Activated CD4-positive, alpha-beta memory T cell treated with anti-CD3 and anti-CD28 coated beads, Interleukin-2, amount 10 ng/mL, durations not matched to agents 7 days and 5 days (primary cell): Measurements from ENCODE around the gene TBX4. TPM values are rescaled to one million over a fixed set of nuclear protein-coding genes. Genes with fewer than 3 reads are reported as not detected.

Experiments
- CTCF ChIA-PET: fragments of 350-600 bp; sonication (Branson Sonifier 250); formaldehyde crosslinking; loops from one replicate; lab custom pipeline; 2021; ENCODE audit warnings: antibody characterized with exemption, inconsistent platforms; lab: Charles Lee
- POLR2A ChIA-PET: fragments of 350-600 bp; sonication (Branson Sonifier 250); formaldehyde crosslinking; loops from one replicate; lab custom pipeline; 2021; ENCODE audit warnings: antibody characterized with exemption; lab: Charles Lee
- DNase-seq: peaks from one replicate; pipeline ENCODE4 v3.0.0-alpha.2; 2020
- H3K27ac Mint-ChIP-seq: one replicate; pipeline ENCODE4 v1.8.0; 2021; ENCODE audit warnings: mild to moderate bottlenecking, mixed read lengths
- H3K27me3 Mint-ChIP-seq: one replicate; pipeline ENCODE4 v1.8.0; 2021; ENCODE audit warnings: mixed read lengths
- H3K36me3 Mint-ChIP-seq: one replicate; pipeline ENCODE4 v1.8.0; 2021; ENCODE audit warnings: low read depth, mixed read lengths
- H3K4me1 Mint-ChIP-seq: one replicate; pipeline ENCODE4 v1.8.0; 2021; ENCODE audit warnings: mixed read lengths
- H3K4me3 Mint-ChIP-seq: one replicate; pipeline ENCODE4 v1.8.0; 2021; ENCODE audit warnings: mild to moderate bottlenecking, mixed read lengths
- H3K9me3 Mint-ChIP-seq: one replicate; pipeline ENCODE4 v1.8.0; 2021; ENCODE audit warnings: mixed read lengths
- total RNA-seq, 2 experiments: library from RNA; stranded (reverse); gene quantifications; one replicate each; pipeline ENCODE4 v1.2.3, GENCODE V29; 2021

TBX4 gene
- total RNA-seq, 2 experiments from 2014 or later = not detected

DNA sequence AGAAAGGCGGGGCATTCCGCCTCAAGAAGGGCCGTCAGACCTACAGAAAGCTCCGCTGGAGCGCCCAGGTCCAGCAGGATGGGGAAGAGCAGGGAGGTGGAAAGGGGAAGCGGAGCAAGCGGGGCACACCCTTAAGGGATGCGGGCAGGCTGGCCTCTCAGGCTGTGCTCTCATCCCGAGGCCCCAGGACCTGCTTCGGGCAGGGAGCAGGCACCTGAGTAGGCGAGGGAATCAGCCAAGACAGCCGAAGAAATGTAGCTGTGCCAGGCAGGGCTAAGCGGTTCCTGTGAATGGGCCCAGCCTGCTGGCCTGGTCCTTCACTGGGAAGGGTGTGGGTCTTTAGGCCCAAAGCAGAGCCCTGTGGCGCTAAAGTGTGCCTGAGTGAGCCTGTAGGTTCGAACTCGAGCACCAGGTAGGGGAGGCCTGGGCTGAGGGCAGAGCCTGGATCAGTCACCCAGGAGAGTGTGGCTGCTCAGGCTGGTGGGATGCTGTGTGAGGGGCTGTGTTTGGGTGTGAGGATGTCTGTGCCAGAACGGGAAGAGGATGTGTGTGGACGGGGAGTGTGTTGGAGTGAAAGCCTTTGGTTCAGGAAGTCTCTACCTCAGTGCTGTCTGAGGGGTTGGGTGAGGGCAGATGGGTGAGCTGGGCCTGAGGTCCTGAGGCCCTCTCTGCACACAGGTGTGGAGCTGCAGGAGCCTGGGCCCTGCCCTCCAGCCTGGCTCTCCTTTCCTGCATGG, 3.3 kb downstream of the TBX4 start:
- DNase-seq = no peak
- ChIA-PET CTCF (no interaction called here), POLR2A (no interaction called here)
- Mint-ChIP-seq H3K9me3 (no peaks in the 10 kb centered on the region), H3K4me3 (no peak overlapping the region), H3K27me3 (peaks cover 79% of the 10 kb centered on the region), H3K4me1 (peaks cover 15% of the 10 kb centered on the region), H3K27ac (no peak overlapping the region), H3K36me3 (peaks cover 3% of the 10 kb centered on the region)

DNA sequence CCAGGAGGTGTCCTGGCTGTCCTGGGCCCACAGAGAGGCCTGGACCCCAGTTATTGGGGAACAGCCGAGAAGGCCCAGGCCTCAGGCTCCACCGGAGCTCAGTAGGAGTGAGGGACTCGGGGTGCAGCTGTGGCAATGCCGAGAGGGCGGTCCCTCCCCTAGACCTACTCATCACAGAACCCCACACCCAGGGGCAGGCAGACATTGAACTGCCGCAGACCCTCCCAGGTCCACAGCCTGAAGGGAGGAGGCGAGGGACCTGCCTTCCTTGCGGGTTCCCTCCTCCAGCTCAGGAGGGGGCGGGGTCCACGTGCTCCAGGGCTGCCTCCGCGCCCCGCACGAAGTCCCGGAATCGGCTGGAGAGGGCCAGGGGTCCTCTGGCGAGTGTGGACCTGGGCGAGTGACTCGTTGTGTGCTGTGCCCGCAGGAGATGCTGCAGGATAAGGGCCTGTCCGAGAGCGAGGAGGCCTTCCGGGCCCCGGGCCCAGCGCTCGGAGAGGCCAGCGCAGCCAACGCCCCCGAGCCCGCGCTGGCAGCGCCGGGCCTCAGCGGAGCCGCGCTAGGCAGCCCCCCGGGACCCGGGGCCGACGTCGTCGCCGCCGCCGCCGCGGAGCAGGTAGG, 3.9 kb downstream of the TBX4 start:
- Mint-ChIP-seq H3K4me3 (no peak overlapping the region), H3K36me3 (peaks cover 3% of the 10 kb centered on the region), H3K4me1 (peaks cover 14% of the 10 kb centered on the region), H3K27me3 (peaks cover 79% of the 10 kb centered on the region), H3K27ac (no peak overlapping the region), H3K9me3 (no peaks in the 10 kb centered on the region)
- ChIA-PET CTCF (no interaction called here), POLR2A (no interaction called here)
- DNase-seq = no peak

DNA sequence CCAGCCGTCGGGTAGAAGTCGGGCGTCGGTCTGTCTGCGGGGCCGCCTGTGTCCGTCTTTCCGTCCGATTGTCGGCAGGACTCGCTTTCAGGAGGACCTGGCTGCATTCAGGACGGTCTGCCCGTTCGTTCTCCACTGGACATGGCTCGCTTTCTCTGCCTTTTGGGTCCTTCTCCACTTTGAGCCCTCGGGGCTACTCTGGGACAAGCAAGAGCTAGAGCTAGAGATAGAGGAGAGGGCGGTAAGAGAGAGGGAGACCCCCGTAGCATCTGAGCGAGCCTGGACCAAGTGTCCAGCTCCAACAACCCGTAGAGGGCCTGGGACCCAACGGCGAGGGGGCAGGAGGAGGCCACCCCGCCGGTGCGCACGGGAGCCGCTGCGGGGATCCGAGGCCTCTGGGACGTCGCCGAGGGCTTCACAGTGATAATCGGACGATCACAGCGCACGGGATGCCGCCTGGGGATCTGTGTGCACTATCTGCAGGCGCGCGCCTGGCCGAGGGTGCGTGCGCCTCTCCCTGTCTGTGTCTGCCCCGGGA, 4.5 kb downstream of the TBX4 start:
- CTCF ChIA-PET = no interaction called here
- Mint-ChIP-seq H3K27me3 (peaks cover 83% of the 10 kb centered on the region), H3K4me3 (no peak overlapping the region), H3K36me3 (peaks cover 3% of the 10 kb centered on the region), H3K27ac (no peak overlapping the region), H3K4me1 (peaks cover 14% of the 10 kb centered on the region), H3K9me3 (no peaks in the 10 kb centered on the region)
- POLR2A ChIA-PET = interaction anchor here (1.1 kb wide), 1 partner anchor 9 kb away, joined by 4 read pairs; no protein-coding TSS in a partner anchor
- no peak for DNase-seq

DNA sequence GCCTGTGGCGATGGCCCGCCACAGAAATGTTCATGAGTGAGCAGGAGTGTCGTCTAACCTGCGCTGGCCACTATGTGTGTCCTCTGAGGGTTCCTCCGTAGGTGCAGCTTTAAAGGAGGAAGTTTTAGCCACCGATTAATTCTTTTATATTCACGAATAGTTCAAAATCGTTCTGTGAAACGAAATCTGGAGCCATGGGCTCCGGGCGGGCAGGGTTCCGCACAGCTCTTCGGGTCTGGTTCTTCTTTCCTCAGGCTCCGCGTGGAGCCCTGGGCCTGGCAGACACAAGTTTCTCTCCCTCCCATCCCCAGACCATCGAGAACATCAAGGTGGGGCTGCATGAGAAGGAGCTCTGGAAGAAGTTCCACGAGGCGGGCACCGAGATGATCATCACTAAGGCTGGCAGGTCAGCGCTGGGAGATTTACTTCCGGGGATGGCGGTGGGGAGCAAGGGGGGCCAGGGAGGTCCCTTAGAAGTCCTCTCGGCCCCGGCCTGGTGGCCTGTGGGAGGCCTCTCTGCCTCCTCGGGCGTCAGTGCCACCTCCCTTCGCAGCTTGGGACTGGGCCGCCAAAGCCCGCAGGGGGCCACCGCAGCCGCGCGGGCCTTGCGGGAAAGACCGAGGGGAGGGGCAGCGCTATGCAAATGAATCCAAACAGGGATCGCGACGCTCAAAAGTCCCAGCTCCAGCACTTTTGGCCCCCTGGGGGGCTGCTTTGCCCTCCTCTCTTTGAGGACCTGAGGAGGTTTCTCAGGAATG, 5.2 kb downstream of the TBX4 start:
- H3K9me3 Mint-ChIP-seq = no peaks in the 10 kb centered on the region
- peaks cover 3% of the 10 kb centered on the region for H3K36me3 Mint-ChIP-seq
- peak; percentile 6 for DNase-seq
- H3K4me3 Mint-ChIP-seq = peak overlapping the region; percentile 11
- peaks cover 86% of the 10 kb centered on the region for H3K27me3 Mint-ChIP-seq
- ChIA-PET POLR2A (interaction anchor here (1.1 kb wide), 1 partner anchor 10 kb away, joined by 4 read pairs; no protein-coding TSS in a partner anchor), CTCF (no interaction called here)
- peaks cover 16% of the 10 kb centered on the region for H3K4me1 Mint-ChIP-seq
- H3K27ac Mint-ChIP-seq = no peak overlapping the region

DNA sequence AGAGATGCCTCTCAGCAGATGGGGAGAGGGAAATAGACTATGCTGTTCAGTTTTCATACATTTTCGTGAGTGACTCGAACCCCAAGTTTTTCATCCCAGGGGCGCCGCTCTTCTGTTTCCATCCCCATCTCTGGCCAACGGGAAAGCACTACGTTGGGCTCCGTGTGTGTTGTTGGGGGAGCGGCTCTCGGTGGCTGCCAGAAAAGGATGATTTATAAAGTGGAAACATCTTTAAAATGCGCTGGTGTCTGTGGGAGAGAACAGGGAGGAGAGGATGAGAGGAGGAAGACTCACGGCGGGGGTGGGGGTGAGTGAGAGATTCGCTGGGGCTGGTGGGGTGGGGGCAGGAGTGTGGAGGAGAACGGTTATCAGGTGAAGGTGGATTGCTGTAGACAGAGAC, 5.8 kb downstream of the TBX4 start:
- H3K4me3 Mint-ChIP-seq = no peak overlapping the region
- CTCF ChIA-PET = no interaction called here
- H3K9me3 Mint-ChIP-seq = no peaks in the 10 kb centered on the region
- peaks cover 17% of the 10 kb centered on the region for H3K4me1 Mint-ChIP-seq
- POLR2A ChIA-PET = interaction anchor here (1.1 kb wide), 1 partner anchor 11 kb away, joined by 4 read pairs; no protein-coding TSS in a partner anchor
- H3K36me3 Mint-ChIP-seq = peaks cover 3% of the 10 kb centered on the region
- peak; percentile 6 for DNase-seq
- H3K27me3 Mint-ChIP-seq = peaks cover 86% of the 10 kb centered on the region
- H3K27ac Mint-ChIP-seq = no peak overlapping the region

DNA sequence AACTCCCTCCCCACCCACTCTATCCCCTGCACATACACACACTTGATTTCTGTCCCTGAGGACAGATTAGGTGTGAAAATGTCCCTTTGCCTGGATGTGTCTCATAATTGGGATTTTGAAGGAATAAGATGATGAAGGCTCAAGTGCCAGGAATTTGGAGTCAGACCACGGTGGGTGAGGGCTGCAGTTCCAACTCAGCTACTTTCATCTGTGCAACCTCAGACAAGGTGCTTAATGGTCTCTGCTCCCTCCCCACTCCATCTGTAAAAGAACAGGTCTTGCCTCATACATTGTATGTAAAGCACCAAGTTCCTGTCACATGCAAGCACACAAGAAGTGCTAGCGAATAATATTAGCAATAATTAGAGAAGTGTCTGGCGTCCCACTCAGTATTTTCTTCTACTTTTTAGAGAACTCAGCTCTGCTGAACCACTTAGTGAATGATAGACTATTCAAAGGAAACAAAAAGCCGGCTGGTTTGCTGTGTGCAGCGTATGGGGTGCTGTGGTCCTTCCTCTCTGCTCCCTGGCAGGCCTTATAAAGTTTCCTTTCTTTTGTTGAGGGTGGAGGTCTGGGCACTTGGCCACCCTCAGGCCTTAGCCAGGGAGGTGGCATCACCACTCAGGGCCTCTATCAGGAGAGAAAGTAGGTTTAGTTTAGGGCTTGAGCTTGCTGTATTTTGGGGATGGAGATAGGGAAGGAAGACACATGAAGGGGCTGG, 6.4 kb downstream of the TBX4 start:
- ChIA-PET CTCF (no interaction called here), POLR2A (no interaction called here)
- H3K36me3 Mint-ChIP-seq = peaks cover 3% of the 10 kb centered on the region
- DNase-seq = no peak
- H3K27me3 Mint-ChIP-seq = peaks cover 85% of the 10 kb centered on the region
- no peak overlapping the region for H3K4me3 Mint-ChIP-seq
- peaks cover 17% of the 10 kb centered on the region for H3K4me1 Mint-ChIP-seq
- no peaks in the 10 kb centered on the region for H3K9me3 Mint-ChIP-seq
- no peak overlapping the region for H3K27ac Mint-ChIP-seq

DNA sequence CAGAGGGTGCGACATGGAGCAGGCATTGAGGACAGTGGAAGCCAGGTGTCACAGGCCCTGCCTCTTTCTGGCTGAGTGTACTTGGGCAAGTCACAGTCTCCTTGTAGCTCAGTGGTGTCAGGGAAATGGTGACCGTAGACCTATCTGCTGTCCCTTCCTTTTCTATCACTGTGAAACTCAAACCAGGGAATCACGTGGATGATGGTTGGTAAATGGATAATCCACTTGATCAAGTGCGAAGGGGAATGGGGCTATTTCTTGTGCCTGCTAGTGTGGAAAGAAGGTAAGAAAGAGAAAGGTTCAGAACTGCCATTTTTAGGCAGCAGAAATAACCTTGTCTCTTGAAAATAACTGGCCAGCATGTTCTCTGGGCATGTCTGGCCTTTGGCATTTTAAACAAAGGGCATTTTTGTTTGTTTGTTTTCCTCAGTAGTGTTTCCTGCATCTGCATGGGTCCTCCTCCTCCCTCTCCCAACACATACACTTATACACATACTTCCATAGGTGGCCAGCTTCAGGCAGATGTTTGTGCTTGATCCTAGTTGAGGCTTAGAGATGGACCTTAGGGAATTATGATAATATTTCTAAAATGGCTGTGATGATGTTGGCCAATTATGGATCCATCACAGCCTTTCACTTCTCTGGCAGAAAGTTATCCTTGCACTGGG, 7.1 kb downstream of the TBX4 start:
- Mint-ChIP-seq H3K27ac (no peak overlapping the region), H3K27me3 (peaks cover 78% of the 10 kb centered on the region), H3K4me1 (peaks cover 15% of the 10 kb centered on the region), H3K4me3 (no peak overlapping the region), H3K36me3 (peaks cover 3% of the 10 kb centered on the region), H3K9me3 (no peaks in the 10 kb centered on the region)
- ChIA-PET POLR2A (no interaction called here), CTCF (interaction anchor here (0.8 kb wide), 1 partner anchor 47 kb away, joined by 4 read pairs; no protein-coding TSS in a partner anchor)
- DNase-seq = no peak

DNA sequence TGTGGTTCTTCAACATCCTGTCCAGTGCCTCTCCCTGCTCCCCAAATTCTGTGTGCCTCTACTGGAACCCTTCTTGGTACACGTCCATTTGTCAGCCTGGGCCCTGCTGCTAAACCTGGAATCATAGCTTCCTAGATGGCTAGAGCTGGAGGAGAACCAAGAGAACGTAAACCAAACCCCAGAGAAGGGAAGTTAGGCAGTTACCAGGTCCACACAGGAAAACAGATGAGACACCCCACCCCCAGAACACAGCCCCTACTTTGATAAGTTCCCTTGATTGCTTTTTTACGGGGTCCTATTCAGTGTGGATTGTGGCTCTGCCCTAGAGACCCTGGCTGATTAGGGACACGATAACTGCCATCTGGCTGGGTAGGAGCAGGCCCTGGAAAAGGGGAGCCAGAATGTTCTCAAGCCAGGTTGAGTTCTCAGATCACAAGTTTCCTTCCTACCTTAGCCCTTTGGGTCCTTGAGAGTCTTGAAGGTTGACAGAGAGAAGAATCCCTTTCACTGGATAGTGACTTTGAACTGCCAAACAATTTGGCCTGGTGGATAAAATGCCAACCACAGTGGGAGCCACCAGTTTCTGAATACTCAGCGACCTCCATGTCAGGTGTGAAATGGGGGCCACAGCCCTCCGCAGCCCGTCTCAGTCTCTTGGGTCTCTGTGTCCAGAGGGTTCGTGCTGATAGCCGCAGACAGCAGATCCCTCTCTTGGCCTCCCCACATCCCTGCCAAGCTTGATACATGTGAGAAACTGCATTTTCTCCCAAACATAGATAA, 7.9 kb downstream of the TBX4 start:
- CTCF ChIA-PET = interaction anchor here (0.8 kb wide), 1 partner anchor 48 kb away, joined by 4 read pairs; no protein-coding TSS in a partner anchor
- Mint-ChIP-seq H3K27ac (no peak overlapping the region), H3K36me3 (peaks cover 3% of the 10 kb centered on the region), H3K4me1 (peaks cover 13% of the 10 kb centered on the region), H3K9me3 (no peaks in the 10 kb centered on the region), H3K4me3 (no peak overlapping the region), H3K27me3 (peaks cover 72% of the 10 kb centered on the region)
- DNase-seq = no peak
- POLR2A ChIA-PET = no interaction called here

DNA sequence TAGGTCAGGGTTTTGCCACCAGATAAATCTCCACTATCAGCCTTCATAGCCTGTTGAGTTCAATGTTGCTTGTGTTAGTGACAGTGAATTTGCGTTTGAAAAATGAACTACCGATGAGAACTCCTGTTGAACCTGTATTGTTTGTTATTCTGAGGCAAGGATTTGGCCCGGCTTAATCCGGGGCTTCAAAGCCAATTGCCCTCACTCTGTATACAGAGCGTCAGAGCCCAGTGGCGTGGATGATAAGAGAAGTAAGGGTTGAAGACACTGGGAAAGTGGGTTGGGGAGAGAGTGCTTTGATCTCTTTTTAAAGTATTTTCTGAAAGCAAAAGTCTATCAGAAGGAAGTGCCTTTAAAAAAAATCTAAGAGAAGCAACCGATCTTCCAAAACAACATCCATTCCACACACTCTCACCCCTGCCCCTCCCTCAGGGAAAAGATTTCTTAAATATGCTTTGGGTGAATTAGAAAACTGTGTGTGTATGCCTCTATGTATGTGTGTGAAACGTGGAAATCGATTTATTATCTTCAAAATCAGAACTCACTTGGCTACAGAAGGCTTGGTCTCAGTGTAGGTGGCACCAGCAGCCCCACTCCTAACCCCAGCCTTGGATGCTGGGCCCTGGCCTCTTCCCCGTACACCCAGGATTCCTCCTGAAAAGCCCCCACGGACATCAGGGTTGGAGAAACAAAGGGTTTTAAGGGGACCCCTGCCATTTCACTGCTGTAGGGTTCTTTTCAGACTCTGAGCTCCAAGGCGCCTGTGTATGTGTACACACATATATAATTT, 8.8 kb downstream of the TBX4 start:
- Mint-ChIP-seq H3K9me3 (no peaks in the 10 kb centered on the region), H3K36me3 (no peaks in the 10 kb centered on the region), H3K27me3 (peaks cover 71% of the 10 kb centered on the region), H3K4me1 (peaks cover 11% of the 10 kb centered on the region), H3K27ac (no peak overlapping the region), H3K4me3 (no peak overlapping the region)
- POLR2A ChIA-PET = no interaction called here
- CTCF ChIA-PET = interaction anchor here (1.3 kb wide), 1 partner anchor 49 kb away, joined by 4 read pairs; no protein-coding TSS in a partner anchor
- no peak for DNase-seq

DNA sequence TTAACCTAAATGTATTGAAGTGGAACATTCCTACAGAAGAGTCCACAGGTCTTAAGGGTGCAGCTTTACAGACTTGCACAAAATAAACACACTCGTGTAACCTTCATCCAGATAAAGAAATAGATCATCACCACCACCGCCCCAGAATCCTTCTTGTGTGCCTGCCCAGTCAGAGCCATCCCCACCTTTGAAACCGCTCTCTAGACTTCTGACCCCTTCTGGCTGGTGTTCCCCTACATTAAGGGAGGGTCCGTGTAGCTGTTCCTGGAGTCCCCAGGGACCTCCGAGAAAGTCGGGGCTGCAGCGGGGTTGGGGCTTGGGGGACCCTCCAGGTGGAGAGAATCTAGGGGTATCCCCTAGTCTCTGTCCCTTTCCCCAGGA, 9.4 kb downstream of the TBX4 start:
- Mint-ChIP-seq H3K4me3 (no peak overlapping the region), H3K4me1 (peaks cover 11% of the 10 kb centered on the region), H3K27me3 (peaks cover 75% of the 10 kb centered on the region), H3K36me3 (no peaks in the 10 kb centered on the region), H3K27ac (no peak overlapping the region), H3K9me3 (no peaks in the 10 kb centered on the region)
- CTCF ChIA-PET = interaction anchor here (1.3 kb wide), 1 partner anchor 49 kb away, joined by 4 read pairs; no protein-coding TSS in a partner anchor
- POLR2A ChIA-PET = no interaction called here
- DNase-seq = no peak
